Panc1 (cell line): ENCODE data around the gene NEUROG1. TPM values are rescaled to one million over a fixed set of nuclear protein-coding genes. Genes with fewer than 3 reads are reported as not detected.

Experiments
- ATAC-seq: fragments of 200-7000 bp; cut with Tn5 transposase; 2 replicates; pipeline ENCODE4 v1.9.1; 2020; ENCODE audit warnings: mild to moderate bottlenecking, moderate library complexity
- BruUV-seq: library from RNA; stranded (reverse); fragments of 400-500 nt; replicated peaks from 2 replicates; lab custom pipeline; 2021; lab: Mats Ljungman, UMichigan
- CTCF ChIA-PET: fragments of 300-600 bp; sonication (Branson Sonifier 250); formaldehyde crosslinking; loops from one replicate; lab custom pipeline; 2022; ENCODE audit warnings: antibody characterized with exemption; lab: Charles Lee
- POLR2A ChIA-PET: fragments of 300-600 bp; sonication (Branson Sonifier 250); formaldehyde crosslinking; loops from one replicate; lab custom pipeline; 2022; ENCODE audit warnings: antibody characterized with exemption; lab: Charles Lee
- DNase-seq: peaks from one replicate; pipeline ENCODE4 v3.0.0-alpha.2; 2010; ENCODE audit warnings: low read depth, low spot score
- H3K27ac ChIP-seq: 2 replicates; pipeline ENCODE4 v1.5.1; 2011; ENCODE audit warnings: mild to moderate bottlenecking, low read length, inconsistent platforms
- H3K27me3 ChIP-seq: fragments of 200-500 bp; sonication (Bioruptor generic); 2 replicates; pipeline ENCODE4 v1.6.0; 2014; ENCODE audit warnings: low read length, inconsistent platforms; ENCODE audit not compliant: control insufficient read depth, insufficient read depth
- H3K36me3 ChIP-seq: fragments of 200-500 bp; sonication (Bioruptor generic); 2 replicates; pipeline ENCODE4 v1.5.1; 2014; ENCODE audit warnings: inconsistent platforms, mild to moderate bottlenecking, low read length, moderate library complexity; ENCODE audit not compliant: control insufficient read depth, insufficient read depth
- H3K4me1 ChIP-seq: 2 replicates; pipeline ENCODE4 v1.5.1; 2011; ENCODE audit warnings: inconsistent platforms, mild to moderate bottlenecking, low read length, moderate library complexity; ENCODE audit not compliant: control insufficient read depth, insufficient read depth
- H3K4me3 ChIP-seq, 2 experiments: 2 replicates each; pipeline ENCODE4 v1.5.1; 2011 to 2012; ENCODE audit warnings: low read depth in 2 of 2, low read length in 2 of 2, mild to moderate bottlenecking in 2 of 2, inconsistent platforms in 1 of 2, moderate library complexity in 1 of 2
- H3K9me3 ChIP-seq: fragments of 200-500 bp; sonication (Bioruptor generic); 2 replicates; pipeline ENCODE4 v1.5.1; 2014; ENCODE audit warnings: low read depth, mild to moderate bottlenecking, inconsistent platforms, low read length, moderate library complexity; ENCODE audit not compliant: control insufficient read depth, insufficient read depth
- POLR2AphosphoS5 ChIP-seq: IDR thresholded peaks from 2 replicates; pipeline ENCODE4 v1.6.1; 2012; ENCODE audit warnings: mild to moderate bottlenecking, low read depth, low read length, moderate library complexity
- SIN3A ChIP-seq: IDR thresholded peaks from 2 replicates; pipeline ENCODE4 v1.6.1; 2012; ENCODE audit warnings: low read depth, mild to moderate bottlenecking, low read length, moderate library complexity, borderline replicate concordance; ENCODE audit not compliant: insufficient read depth
- TCF7L2 ChIP-seq: IDR thresholded peaks from 2 replicates; pipeline ENCODE4 v1.6.1; 2011; ENCODE audit warnings: mild to moderate bottlenecking, low read depth, low read length, inconsistent platforms
- in situ Hi-C: cut with HindIII; loops from 2 replicates; pipeline ENCODE4 v1.10.0; 2016; ENCODE audit warnings: low sequenced_read_pairs, low pct_unique_long_range_greater_than_20kb
- intact Hi-C: fragments of 100-400 bp; cut with micrococcal nuclease; formaldehyde crosslinking; loops from one replicate; pipeline ENCODE4 v1.10.0; 2022; ENCODE audit not compliant: unreplicated experiment
- total RNA-seq: library from RNA; stranded (reverse); gene quantifications from one replicate; pipeline ENCODE4 v1.2.1, GENCODE V29; 2021; ENCODE audit not compliant: unreplicated experiment
- TF ChIP-seq, protein P1 (sequence below): fragments of 450-650 bp; IDR thresholded peaks from 2 replicates; pipeline ENCODE4 v1.5.1; 2017; ENCODE audit warnings: mild to moderate bottlenecking
- TF ChIP-seq, protein P2 (sequence below), 2 experiments: IDR thresholded peaks; 2 replicates each; pipeline ENCODE4 v1.6.1; 2011 to 2012; ENCODE audit warnings: low read depth in 2 of 2, control low read depth in 1 of 2, low read length in 1 of 2, mild to moderate bottlenecking in 1 of 2, moderate library complexity in 1 of 2; ENCODE audit not compliant: insufficient read depth in 1 of 2

The NEUROG1 gene
- total RNA-seq, 1 experiment from 2014 or later = not detected

DNA sequence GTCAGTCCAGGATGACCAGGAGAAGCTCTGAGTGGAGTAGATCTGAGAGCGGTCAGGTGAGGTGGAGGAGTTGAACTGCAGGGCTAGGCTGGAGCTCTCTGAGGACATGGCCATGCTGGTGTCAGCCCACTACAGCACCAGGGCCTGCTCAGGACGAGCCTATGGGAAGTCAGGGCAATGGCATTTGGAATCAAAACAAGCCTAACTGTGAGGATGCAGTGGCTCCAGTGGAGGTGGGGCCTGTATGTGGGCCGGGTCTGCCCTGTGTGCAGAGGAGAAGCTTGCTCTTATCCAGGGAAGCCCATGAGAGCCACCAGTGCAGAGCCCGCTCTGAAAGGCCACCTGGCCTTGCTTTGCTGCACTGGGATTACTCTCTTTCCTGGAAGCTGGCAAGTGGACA is 31.9 kb upstream of the NEUROG1 start:
- Histone ChIP-seq H3K27me3 (peaks cover 4% of the 10 kb centered on the region; the same call in 1 of the 2 replicates), H3K4me1 (no peaks in the 10 kb centered on the region), H3K27ac (no peak overlapping the region), H3K4me3 (no peak overlapping the region), H3K36me3 (no peaks in the 10 kb centered on the region), H3K9me3 (no peaks in the 10 kb centered on the region)
- ChIA-PET CTCF (interaction anchor here (0.7 to 1.1 kb wide), 4 partner anchors 14 to 496 kb away, joined by 3 to 13 read pairs (median 6); no protein-coding TSS in a partner anchor), POLR2A (no interaction called here)
- TF ChIP-seq TCF7L2 (no peak), POLR2AphosphoS5 (no peak), SIN3A (no peak)
- TF ChIP-seq, protein P1, sequence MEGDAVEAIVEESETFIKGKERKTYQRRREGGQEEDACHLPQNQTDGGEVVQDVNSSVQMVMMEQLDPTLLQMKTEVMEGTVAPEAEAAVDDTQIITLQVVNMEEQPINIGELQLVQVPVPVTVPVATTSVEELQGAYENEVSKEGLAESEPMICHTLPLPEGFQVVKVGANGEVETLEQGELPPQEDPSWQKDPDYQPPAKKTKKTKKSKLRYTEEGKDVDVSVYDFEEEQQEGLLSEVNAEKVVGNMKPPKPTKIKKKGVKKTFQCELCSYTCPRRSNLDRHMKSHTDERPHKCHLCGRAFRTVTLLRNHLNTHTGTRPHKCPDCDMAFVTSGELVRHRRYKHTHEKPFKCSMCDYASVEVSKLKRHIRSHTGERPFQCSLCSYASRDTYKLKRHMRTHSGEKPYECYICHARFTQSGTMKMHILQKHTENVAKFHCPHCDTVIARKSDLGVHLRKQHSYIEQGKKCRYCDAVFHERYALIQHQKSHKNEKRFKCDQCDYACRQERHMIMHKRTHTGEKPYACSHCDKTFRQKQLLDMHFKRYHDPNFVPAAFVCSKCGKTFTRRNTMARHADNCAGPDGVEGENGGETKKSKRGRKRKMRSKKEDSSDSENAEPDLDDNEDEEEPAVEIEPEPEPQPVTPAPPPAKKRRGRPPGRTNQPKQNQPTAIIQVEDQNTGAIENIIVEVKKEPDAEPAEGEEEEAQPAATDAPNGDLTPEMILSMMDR = no peak
- TF ChIP-seq, protein P2, sequence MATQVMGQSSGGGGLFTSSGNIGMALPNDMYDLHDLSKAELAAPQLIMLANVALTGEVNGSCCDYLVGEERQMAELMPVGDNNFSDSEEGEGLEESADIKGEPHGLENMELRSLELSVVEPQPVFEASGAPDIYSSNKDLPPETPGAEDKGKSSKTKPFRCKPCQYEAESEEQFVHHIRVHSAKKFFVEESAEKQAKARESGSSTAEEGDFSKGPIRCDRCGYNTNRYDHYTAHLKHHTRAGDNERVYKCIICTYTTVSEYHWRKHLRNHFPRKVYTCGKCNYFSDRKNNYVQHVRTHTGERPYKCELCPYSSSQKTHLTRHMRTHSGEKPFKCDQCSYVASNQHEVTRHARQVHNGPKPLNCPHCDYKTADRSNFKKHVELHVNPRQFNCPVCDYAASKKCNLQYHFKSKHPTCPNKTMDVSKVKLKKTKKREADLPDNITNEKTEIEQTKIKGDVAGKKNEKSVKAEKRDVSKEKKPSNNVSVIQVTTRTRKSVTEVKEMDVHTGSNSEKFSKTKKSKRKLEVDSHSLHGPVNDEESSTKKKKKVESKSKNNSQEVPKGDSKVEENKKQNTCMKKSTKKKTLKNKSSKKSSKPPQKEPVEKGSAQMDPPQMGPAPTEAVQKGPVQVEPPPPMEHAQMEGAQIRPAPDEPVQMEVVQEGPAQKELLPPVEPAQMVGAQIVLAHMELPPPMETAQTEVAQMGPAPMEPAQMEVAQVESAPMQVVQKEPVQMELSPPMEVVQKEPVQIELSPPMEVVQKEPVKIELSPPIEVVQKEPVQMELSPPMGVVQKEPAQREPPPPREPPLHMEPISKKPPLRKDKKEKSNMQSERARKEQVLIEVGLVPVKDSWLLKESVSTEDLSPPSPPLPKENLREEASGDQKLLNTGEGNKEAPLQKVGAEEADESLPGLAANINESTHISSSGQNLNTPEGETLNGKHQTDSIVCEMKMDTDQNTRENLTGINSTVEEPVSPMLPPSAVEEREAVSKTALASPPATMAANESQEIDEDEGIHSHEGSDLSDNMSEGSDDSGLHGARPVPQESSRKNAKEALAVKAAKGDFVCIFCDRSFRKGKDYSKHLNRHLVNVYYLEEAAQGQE (IDR thresholded peaks at IDR 0.05; ENCODE audit: insufficient read depth in 1 of 2, low read depth in 2 of 2, low read length in 1 of 2) = no peak
- ATAC-seq = no peak
- no peak for DNase-seq
- BruUV-seq = no TSS peak
- intact Hi-C loops = no loop called here
- in situ Hi-C loops = no loop called here

DNA sequence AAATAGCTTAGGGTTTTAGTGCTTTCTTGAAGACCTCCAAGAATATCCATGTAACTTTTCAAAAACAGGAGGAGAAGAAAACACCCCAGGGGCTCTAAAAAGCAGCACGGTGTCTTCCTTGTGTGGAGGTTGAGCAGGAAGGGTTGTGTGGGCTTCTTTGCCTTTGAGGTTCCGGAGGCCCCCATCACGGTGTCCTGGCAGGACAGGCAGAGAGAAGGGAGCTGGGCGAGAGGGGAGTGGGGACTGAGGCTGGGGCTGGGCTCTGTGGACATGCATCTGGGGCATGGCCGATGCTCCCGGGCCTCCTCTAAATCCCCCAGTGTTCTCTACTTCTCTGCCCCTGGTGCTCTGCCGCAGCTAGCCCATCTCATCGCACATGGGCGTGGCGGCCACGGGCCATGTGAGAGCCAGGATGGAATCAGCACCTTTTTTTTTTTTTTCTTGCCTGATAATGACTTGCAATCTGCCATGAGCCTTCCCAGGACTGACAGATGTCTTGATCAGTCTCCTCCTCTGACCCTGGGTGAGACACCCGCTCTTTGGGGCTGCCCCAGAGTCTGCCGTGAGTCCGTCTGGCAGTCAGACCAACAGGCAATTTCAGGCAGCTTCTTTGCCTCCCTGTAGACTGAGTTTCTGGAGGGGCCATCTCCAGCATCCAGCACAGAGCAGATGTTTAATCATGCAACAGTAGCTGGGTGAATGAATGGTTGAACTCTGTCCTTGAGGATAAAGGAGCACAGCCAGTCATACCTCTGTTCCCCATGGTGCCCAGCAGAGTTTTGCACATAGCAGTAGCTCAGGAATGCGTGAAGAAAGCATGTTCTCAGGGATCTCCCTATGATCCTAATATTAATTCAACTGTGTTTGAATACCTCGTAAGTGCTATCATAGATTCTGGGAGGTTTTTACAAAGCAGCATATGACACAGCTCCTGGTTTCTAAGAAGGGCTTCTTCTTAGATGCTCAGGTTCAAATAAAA is 30.9 kb upstream of the NEUROG1 start:
- in situ Hi-C loops = no loop called here
- peaks cover 4% of the 10 kb centered on the region; the same call in 1 of the 2 replicates for H3K27me3 ChIP-seq
- BruUV-seq = no TSS peak
- intact Hi-C loops = no loop called here
- POLR2A ChIA-PET = interaction anchor here (1.1 kb wide), 1 partner anchor 101 kb away, joined by 3 read pairs; no protein-coding TSS in a partner anchor
- no peaks in the 10 kb centered on the region for H3K36me3 ChIP-seq
- TF ChIP-seq, protein P2 (IDR thresholded peaks at IDR 0.05; ENCODE audit: insufficient read depth in 1 of 2, low read depth in 2 of 2, low read length in 1 of 2) = no peak
- TF ChIP-seq, protein P1 = peak; percentile 59
- no peak for TF ChIP-seq SIN3A
- no peak overlapping the region for H3K27ac ChIP-seq
- H3K4me3 ChIP-seq = no peak overlapping the region
- no peaks in the 10 kb centered on the region for H3K9me3 ChIP-seq
- CTCF ChIA-PET = interaction anchor here (0.6 to 2.1 kb wide), 18 partner anchors 12 to 1367 kb away, joined by 3 to 23 read pairs (median 4); no protein-coding TSS in a partner anchor
- ATAC-seq (no peak; the same call in 1 of the 2 replicates), DNase-seq (no peak)
- H3K4me1 ChIP-seq = no peaks in the 10 kb centered on the region
